ENCODE data around the gene DDAH1.

DNA sequence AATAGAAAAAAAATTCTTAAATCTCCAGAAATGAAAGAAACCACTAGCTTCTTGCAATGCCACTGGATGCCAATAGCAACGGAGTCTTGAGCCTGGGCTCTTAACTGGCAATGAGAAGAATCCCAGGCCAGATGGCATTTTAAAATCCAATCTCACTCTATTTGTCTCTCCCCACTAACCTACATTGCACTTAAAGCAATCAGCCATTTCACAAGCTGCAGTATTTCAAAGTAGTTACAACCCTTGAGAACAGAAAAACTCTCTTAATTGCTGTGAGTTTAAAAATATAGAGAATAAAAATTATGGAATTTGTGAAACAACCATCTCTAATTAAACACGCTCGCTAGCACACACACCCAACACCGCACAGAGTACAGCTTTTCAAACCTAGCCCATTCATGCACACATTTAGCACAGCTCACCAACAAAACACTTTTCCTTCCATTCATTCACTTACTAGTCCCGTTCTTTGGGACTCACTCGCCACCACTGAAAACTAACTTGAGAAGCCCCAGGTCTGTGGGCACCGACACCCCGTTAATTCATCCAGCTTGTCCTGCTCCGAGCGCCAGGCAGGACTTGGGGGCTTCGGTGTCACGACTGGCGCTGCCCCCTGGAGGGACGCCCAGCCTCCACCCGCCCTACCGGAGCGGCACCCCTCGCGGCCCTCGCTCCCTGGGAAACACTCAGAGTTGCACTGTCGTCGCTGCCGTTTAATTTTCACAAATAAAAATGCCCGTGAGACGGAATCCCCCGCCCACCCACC is 1.0 kb downstream of the DDAH1 start:
- TF ChIP-seq, protein P1, sequence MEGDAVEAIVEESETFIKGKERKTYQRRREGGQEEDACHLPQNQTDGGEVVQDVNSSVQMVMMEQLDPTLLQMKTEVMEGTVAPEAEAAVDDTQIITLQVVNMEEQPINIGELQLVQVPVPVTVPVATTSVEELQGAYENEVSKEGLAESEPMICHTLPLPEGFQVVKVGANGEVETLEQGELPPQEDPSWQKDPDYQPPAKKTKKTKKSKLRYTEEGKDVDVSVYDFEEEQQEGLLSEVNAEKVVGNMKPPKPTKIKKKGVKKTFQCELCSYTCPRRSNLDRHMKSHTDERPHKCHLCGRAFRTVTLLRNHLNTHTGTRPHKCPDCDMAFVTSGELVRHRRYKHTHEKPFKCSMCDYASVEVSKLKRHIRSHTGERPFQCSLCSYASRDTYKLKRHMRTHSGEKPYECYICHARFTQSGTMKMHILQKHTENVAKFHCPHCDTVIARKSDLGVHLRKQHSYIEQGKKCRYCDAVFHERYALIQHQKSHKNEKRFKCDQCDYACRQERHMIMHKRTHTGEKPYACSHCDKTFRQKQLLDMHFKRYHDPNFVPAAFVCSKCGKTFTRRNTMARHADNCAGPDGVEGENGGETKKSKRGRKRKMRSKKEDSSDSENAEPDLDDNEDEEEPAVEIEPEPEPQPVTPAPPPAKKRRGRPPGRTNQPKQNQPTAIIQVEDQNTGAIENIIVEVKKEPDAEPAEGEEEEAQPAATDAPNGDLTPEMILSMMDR (IDR thresholded peaks at IDR 0.05; ENCODE audit: poor library complexity, severe bottlenecking), result no peak
- TF ChIP-seq TAF1 (IDR thresholded peaks at IDR 0.05; ENCODE audit: low read depth), result no peak
- TF ChIP-seq EZH2 (IDR thresholded peaks at IDR 0.05; ENCODE audit: borderline replicate concordance, insufficient read depth, low read length, poor library complexity, severe bottlenecking), result no peak

Data from neural cell (in vitro differentiated cells).